Sigmoid colon (tissue), 4 donors: ENCODE data around the gene EFHC2.
"Not testable (repeated sequence)": the region's sequence is repeated elsewhere in the genome, so short reads cannot be mapped to it uniquely, and the experiment has no call there.

Experiments used
- EP300 ChIP-seq, 4 donors: sonication (generic); formaldehyde crosslinking; IDR thresholded peaks; one replicate each; pipeline ENCODE4 v1.6.1; 2017; ENCODE audit warnings: antibody characterized with exemption in 4 of 4
- POLR2A ChIP-seq, 2 donors: fragments of 450-650 bp; IDR thresholded peaks; one replicate each; pipeline ENCODE4 v1.6.1; 2016; ENCODE audit warnings: antibody characterized with exemption in 2 of 2, mild to moderate bottlenecking in 2 of 2, moderate library complexity in 2 of 2
- POLR2AphosphoS5 ChIP-seq, 4 donors: sonication (generic); formaldehyde crosslinking; IDR thresholded peaks; one replicate each; pipeline ENCODE4 v1.6.1; 2017; ENCODE audit warnings: antibody characterized with exemption in 4 of 4
- TF ChIP-seq, protein P1 (sequence below), 4 experiments: fragments of 450-650 bp in 3 of 4; fragments of 200-600 bp in 1 of 4; IDR thresholded peaks; one replicate each; pipeline ENCODE4 v1.5.1; 2016 to 2019; ENCODE audit warnings: antibody characterized with exemption in 4 of 4, mild to moderate bottlenecking in 3 of 4, moderate library complexity in 2 of 4

DNA sequence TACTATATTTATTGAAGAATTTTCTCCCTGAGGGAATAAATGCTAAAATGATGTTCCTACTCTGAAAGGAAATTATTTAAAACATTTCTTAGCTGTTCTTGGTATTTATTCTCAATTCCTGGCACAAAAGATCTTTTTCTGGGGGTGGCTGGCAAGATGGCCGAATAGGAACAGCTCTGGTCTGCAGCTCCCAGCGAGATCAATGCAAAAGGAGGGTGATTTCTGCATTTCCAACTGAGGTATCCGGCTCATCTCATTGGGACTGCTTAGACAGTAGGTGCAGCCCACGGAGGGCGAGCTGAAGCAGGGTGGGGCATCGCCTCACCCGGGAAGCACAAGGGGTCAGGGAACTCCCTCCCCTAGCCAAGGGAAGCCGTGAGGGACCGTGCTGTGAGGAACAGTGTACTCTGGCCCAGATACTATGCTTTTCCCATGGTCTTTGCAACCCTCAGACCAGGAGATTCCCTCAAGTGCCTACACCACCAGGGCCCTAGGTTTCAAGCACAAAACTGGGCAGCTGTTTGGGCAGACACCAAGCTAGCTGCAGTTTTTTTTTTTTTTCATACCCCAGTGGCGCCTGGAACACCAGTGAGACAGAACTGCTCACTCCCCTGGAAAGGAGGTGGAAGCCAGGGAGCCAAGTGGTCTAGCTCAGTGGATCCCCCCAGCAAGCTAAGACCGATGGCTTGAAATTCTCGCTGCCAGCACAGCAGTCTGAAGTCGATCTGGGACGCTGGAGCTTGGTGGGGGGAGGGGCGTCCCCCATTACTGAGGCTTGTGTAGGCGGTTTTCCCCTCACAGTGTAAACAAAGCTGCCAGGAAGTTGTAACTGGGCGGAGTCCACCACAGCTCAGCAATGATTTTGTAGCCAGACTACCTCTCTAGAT lies 90.5 kb downstream of the EFHC2 start:
- TF ChIP-seq, protein P1, sequence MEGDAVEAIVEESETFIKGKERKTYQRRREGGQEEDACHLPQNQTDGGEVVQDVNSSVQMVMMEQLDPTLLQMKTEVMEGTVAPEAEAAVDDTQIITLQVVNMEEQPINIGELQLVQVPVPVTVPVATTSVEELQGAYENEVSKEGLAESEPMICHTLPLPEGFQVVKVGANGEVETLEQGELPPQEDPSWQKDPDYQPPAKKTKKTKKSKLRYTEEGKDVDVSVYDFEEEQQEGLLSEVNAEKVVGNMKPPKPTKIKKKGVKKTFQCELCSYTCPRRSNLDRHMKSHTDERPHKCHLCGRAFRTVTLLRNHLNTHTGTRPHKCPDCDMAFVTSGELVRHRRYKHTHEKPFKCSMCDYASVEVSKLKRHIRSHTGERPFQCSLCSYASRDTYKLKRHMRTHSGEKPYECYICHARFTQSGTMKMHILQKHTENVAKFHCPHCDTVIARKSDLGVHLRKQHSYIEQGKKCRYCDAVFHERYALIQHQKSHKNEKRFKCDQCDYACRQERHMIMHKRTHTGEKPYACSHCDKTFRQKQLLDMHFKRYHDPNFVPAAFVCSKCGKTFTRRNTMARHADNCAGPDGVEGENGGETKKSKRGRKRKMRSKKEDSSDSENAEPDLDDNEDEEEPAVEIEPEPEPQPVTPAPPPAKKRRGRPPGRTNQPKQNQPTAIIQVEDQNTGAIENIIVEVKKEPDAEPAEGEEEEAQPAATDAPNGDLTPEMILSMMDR (IDR thresholded peaks at IDR 0.05), result not testable (repeated sequence)
- not testable (repeated sequence) for TF ChIP-seq POLR2AphosphoS5, EP300, POLR2A (IDR thresholded peaks at IDR 0.05)
